ENCODE measurements around the gene FOXC1.

Gene FOXC1

GRCh38 chr6:1624851-1625781 lies 15.4 kb downstream of the FOXC1 start:
- DNase-seq: no peak

DNA sequence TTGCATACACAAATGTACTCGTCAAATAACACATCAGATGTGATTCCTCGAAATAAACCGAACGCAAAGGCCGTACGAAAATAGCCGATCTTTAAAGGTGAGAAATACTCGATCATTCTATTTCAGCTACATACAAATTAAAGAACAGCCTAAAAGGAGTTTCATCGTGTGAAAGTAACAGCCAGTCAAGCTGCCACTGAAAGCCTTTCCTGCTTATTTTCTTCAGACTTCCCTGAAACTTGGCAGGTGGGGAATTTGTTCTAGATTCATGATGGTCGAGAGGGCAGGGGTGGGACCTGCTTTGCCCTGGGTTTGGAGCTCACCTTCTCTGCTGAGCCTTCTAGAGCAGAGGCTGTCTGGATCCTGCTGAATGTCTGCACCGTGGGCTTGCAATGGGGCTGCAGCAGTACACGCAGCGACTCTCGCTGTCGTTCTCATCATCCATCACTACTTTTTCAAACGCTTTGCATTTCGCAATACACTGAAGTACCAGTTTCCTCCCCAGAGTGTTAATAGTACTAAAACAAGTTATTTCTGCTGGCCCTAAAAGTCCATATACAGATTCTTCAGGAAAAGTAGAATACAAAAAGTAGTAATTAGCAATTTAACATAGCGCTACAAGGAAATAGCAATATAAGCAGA lies 16.2 kb downstream of the FOXC1 start:
- DNase-seq: no peak

DNA sequence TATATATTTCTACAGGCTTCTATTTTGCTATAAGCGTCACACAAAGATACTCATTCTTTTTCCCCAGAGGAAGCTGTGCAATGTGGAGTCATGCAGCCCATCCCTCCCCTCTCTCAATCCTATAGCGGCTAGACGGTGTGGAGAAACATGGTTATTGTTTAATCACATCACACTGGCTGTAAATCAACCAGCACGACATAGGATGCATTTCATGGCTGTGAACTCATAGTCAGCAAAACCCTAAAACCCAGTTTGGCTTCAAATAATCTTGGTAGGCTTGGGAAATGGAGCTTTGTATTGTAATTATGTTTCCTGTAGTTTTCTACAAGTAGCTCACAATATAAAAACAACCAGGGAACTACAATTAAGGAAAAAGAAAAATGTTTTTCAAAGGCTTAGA lies 16.8 kb downstream of the FOXC1 start:
- no peak for DNase-seq

GRCh38 chr6:1627827-1628560 lies 18.3 kb downstream of the FOXC1 start:
- DNase-seq: no peak

DNA sequence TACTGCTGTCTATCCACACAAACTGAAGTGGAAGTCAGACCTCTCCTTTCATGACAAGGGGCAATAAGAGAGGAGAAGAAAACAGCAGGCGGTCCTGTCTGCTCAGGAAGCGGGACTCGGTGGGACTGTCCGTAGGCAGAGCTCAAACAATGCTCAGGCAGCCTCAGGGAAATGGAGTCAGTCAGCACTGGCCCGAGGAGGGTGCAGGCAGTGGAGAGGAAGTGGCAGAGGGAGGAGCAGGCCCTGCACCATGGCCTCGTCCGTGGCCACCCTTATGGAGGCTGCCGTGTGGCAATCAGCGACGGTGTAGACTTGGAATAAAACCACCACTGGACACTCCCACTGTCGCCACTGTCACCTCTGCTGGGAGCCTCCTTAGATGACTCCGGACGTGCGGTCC lies 19.6 kb downstream of the FOXC1 start:
- DNase-seq: no peak

DNA sequence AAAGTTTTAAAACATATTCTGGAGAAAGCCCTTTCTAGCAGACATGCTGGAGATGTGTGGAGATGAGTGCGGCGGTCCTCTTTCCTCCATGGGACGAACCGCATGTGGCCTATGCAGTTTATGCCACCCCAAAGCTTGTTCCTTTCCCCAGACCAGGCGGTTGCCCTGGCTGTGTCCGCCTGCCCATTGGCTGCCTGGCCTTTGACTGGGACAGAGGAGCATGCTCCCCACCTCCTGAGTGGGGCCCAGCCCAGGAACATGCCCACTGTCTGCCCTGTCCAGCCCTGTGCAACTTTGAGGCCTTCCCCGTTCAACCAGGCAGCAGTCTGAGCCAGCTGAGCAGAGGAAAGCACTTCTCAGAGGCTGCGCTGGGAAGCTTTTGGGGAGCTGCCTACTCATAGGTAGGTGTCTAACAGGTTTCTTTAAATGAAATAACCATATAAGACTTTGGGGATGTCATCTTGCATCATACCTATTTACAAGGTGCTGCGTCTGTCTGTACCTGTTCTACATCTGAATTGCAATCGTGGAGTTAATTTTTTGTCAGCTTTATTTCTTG lies 20.6 kb downstream of the FOXC1 start:
- no peak for DNase-seq

DNA sequence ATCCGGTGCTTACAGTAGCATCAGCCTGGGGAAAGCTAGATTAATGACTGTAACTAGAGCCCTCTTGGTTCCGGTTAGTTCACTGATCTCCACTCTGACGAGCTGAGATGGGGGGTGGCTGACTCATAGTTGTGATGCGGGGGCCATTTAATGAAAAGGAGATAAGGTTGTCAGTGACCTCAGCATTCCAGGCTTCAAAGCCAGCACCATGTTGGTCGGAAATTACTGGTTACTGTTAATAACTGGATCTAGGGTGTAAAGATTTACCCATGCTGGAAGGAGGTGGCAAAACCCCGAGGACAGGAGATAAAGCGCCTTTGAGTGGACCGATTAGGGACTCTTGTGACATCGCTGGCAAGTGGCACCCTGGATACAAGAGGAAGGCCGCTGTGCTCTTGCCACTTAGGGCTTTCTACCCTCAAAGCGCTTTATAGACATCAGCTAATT lies 21.1 kb downstream of the FOXC1 start:
- no peak for DNase-seq

- no peak for DNase-seq
Measured at GRCh38 chr6:1631251-1631650, 21.5 kb downstream of the FOXC1 start.

DNA sequence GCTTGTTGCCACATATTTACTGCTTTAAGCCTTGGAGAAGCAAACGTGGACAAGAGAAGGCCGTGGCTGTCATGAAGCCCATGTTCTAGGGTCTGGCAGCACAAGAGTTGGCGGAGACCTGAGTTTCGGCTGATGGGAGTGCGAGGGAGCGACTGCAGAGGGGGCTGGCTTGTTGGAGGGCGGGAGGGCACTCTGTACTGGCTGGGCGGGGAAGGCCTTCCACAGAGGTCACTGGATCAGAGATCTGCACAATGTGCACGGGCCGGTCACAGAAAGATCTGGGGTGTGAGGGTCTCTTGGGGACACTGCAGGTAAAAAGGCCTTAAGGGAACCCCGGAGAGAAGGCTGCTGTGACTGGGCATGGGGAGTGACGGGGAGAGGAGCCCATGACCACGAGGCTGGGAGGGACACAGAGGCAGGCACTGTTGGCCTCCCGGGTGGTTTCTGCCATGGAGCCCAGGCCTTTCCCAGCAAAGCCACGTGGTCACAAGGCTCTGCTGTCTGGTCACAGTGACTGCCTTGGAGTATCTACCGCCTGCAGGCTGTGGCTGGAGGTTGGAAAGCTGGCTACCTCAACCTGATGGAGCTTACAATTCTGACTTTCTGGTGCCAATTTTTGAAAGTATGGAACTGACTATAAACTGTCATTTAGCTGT lies 23.8 kb downstream of the FOXC1 start:
- no peak for DNase-seq

GRCh38 chr6:1634081-1634480 lies 24.4 kb downstream of the FOXC1 start:
- DNase-seq: no peak

GRCh38 chr6:1635305-1636010 lies 25.7 kb downstream of the FOXC1 start:
- no peak for DNase-seq

DNA sequence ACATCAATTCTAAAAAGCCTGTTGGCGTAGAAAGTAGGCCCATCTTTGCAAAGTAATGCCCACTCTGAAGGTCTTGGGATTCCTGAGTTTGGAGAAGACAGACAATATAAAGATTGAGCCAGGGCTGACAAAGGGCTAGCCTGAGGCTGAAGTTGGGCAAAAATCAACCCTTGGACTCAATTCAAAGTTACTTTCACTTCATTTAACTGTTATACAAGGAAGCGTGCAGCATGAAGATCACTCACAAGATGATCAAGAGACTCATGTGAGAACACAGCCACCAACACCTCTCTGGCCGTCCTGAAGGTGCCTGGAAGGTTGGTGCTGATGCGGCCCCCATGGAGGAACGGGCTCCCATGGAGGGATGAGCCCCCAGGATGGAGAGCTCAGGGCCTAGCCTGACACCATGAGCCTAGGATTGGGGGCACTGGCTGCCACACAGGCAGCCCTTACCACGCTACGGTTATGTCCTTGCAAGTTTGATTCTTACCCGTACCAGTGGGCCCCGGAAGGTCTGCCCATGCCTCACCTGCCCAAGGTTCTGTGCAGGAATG lies 26.6 kb downstream of the FOXC1 start:
- DNase-seq: no peak

DNA sequence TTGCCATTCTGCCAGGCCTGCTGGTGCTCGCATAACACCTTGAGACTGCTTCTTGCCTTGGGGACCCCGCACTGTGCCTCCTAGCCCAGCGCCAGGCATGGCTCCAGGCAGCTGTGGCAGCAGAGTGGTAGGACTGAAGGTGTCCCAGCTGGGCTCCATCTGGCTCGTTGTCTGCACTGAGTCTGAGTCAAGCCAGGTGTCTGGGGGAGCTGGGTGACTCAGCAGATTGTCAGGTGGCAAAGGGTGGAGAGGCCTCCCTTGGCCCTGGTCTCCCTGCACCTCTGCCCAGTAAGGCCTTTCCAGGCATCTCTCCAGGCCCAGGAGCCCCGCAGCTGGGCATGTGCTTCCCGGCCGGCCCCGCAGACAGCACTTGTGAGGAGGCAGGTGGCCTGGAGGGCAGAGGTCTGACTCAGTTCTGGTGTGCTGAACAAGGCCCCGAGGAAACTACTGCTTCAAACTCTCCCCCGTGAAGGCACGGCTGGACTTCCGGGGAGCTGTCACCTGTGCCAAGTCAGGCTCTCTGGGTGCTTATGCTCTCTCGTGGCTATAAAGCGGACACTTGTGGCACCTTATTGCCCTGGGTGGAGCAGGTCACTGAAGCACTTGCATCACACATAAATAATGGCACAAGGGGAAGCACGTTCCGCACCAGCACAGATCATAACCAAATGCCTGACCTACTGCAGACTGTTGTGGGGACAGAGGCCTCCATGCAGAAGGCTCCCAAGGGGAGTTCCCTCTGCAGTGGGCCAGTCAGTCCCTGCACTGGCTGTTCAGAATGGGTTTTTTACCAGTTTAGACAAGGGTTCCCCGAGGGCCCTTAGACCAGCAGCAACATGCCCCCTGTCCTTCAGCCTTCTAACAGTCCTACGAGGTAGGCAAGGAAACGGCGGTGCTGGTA lies 27.5 kb downstream of the FOXC1 start:
- DNase-seq: peak; percentile 96

DNA sequence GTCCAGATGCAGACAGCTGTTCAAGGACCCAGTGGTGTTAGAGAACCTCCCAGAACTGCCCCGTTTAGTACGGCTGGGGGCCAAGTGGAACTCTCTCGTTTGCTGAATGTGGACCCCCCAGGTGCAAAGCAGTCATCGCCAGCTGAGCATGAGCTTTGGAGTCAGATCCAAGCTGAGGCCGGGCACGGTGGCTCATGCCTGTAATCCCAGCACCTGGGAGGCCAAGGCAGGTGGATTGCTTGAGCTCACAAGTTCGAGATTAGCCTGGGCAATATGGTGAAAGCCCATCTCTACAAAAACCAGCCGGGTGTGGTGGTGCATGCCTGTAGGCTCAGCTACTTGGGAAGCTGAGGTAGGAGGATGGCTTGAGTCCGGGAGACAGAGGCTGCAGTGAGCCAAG lies 29.7 kb downstream of the FOXC1 start:
- DNase-seq: no peak

GRCh38 chr6:1640476-1640875 lies 30.8 kb downstream of the FOXC1 start:
- no peak for DNase-seq

GRCh38 chr6:1641343-1641885 lies 31.7 kb downstream of the FOXC1 start:
- peak; percentile 73 for DNase-seq

- no peak for DNase-seq
Measured at GRCh38 chr6:1643111-1643510, 33.4 kb downstream of the FOXC1 start.

DNA sequence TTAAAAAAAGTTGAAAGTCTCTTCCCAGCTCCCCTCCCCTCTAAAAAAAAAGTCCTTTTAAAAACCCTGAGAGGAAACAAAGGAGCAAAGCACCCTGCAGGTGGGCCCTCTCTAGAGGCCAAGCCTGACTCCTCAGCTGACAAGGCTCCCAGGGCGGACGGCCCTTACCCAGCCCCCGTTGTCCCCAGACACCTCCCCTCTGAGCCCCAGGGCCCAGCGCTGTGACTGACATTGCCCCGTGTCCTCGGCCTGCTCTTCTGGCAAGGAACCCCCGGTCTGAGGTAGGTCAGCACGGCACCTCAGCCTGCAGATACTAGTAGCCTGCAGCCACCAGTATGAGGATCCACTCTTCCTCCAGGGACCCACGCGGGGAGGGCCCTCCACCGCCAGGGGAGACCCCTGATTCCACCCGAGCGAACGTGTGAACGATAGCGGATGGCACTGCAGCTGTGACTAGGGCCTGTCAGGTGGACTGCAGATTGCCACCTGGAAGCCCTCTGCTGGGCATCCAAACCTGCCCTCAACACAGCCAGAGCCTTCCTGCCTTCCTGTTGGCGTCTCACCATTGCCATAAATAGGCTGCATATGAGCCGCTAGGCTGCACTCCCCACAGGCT lies 34.2 kb downstream of the FOXC1 start:
- no peak for DNase-seq

DNA sequence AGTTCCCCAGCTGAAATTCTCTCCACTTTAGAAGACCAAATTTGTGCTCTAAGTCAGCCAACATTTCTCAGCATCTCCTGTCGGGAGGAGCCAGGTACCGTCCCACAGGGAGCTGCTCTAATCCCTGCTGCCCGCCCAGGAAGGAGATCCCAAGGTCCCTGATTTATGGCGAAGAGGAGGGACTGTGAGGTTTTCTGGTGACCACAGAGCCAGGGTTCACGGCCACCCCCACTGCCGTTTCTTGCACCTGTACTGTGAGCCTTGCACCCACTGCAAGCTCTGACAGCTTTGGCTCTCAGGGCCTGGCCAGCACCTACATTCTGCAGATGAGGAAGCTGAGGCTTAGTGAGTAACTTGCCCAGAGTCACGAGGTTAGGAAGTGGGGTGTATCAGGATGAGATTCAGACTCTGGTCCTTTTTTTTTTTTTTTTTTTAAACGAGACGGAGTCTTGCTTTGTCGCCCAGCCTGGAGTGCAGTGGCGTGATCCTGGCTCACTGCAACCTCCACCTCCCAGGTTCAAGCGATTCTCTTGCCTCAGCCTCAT lies 34.9 kb downstream of the FOXC1 start:
- no peak for DNase-seq

Data from DMS53 (cell line).